Caco-2 (cell line): ENCODE data around the gene SOX11. TPM values are rescaled to one million over a fixed set of nuclear protein-coding genes. Genes with fewer than 3 reads are reported as not detected.
"Not testable (repeated sequence)": the region's sequence is repeated elsewhere in the genome, so short reads cannot be mapped to it uniquely, and the experiment has no call there.

Experiments
- BruUV-seq: library from RNA; stranded (reverse); fragments of 400-500 nt; replicated peaks from 2 replicates; lab custom pipeline; 2021; lab: Mats Ljungman, UMichigan
- CTCF ChIA-PET: fragments of 300-600 bp; sonication (Branson Sonifier 250); formaldehyde crosslinking; loops from one replicate; lab custom pipeline; 2022; ENCODE audit warnings: antibody characterized with exemption; lab: Charles Lee
- POLR2A ChIA-PET: fragments of 300-600 bp; sonication (Branson Sonifier 250); formaldehyde crosslinking; loops from one replicate; lab custom pipeline; 2022; ENCODE audit warnings: antibody characterized with exemption; lab: Charles Lee
- DNase-seq, 2 experiments: peaks; one replicate each; pipeline versions ENCODE4 v3.0.0 to v3.0.0-alpha.2; 2020 to 2022
- H3K27me3 ChIP-seq: replicated peaks from 2 replicates; pipeline ENCODE4 v1.6.0; 2011; ENCODE audit warnings: low read length; ENCODE audit not compliant: control insufficient read depth, insufficient read depth
- H3K36me3 ChIP-seq: 2 replicates; pipeline ENCODE4 v1.5.1; 2011; ENCODE audit warnings: low read length; ENCODE audit not compliant: control insufficient read depth, insufficient read depth
- H3K4me1 ChIP-seq: fragments of 250-450 bp; sonication (Bioruptor Pico); 2 replicates; pipeline ENCODE4 v1.5.1; 2020; ENCODE audit warnings: mild to moderate bottlenecking
- H3K4me3 ChIP-seq: 2 replicates; pipeline ENCODE4 v1.5.1; 2011; ENCODE audit warnings: low read depth, mild to moderate bottlenecking, control low read depth, low read length
- H3K9me3 ChIP-seq: fragments of 250-450 bp; sonication (Bioruptor Pico); 2 replicates; pipeline ENCODE4 v1.5.1; 2020; ENCODE audit warnings: mild to moderate bottlenecking, moderate library complexity
- H3K27ac Mint-ChIP-seq: one replicate; pipeline ENCODE4 v1.8.0; 2022; ENCODE audit warnings: mixed read lengths; ENCODE audit not compliant: unreplicated experiment
- H3K27me3 Mint-ChIP-seq: one replicate; pipeline ENCODE4 v1.8.0; 2022; ENCODE audit warnings: mixed read lengths; ENCODE audit not compliant: insufficient read depth, unreplicated experiment
- H3K36me3 Mint-ChIP-seq: one replicate; pipeline ENCODE4 v1.8.0; 2022; ENCODE audit warnings: mild to moderate bottlenecking, mixed read lengths; ENCODE audit not compliant: insufficient read depth, unreplicated experiment
- H3K4me1 Mint-ChIP-seq: one replicate; pipeline ENCODE4 v1.8.0; 2022; ENCODE audit warnings: low read depth, mixed read lengths; ENCODE audit not compliant: unreplicated experiment
- H3K4me3 Mint-ChIP-seq: one replicate; pipeline ENCODE4 v1.8.0; 2022; ENCODE audit warnings: mild to moderate bottlenecking, moderate library complexity, mixed read lengths; ENCODE audit not compliant: unreplicated experiment
- H3K9me3 Mint-ChIP-seq: one replicate; pipeline ENCODE4 v1.8.0; 2022; ENCODE audit warnings: mixed read lengths; ENCODE audit not compliant: unreplicated experiment
- intact Hi-C: fragments of 100-400 bp; cut with micrococcal nuclease; formaldehyde crosslinking; loops from one replicate; pipeline ENCODE4 v1.10.0; 2022; ENCODE audit not compliant: unreplicated experiment
- total RNA-seq: library from RNA; stranded (reverse); gene quantifications from 2 replicates; pipeline ENCODE4 v1.2.3, GENCODE V29; 2022
- TF ChIP-seq, protein P1 (sequence below), 2 experiments: fragments of 200-600 bp in 1 of 2; IDR thresholded peaks; 1 replicate in 1 of 2; 2 replicates in 1 of 2; pipeline versions ENCODE4 v1.5.1 to v1.8.0; 2011 to 2022; ENCODE audit warnings: antibody characterized with exemption in 1 of 2, control low read depth in 1 of 2, inconsistent platforms in 1 of 2, low read depth in 1 of 2, low read length in 1 of 2, mild to moderate bottlenecking in 1 of 2, moderate library complexity in 1 of 2; ENCODE audit not compliant: insufficient read depth in 1 of 2, severe bottlenecking in 1 of 2, unreplicated experiment in 1 of 2

The SOX11 gene
- total RNA-seq, 1 experiment from 2014 or later, result not detected

DNA sequence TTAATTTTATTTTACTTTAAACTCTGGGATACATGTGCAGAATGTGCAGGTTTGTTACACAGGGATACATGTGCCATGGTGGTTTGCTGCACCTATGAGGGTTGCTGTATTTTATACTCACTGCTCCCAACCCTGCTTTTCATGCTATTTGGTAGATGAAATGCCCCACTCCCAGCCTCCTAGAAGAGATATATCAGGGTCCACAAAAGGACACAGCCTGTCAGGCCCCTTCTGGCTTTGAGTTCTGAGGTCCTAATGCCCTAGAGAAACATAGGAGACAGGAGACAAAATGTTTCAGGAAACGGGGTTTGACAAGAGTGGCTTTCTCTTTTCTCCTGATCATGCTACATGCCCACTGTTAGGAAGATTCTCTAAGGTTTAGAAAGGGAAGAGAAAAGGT lies 27.1 kb upstream of the SOX11 start:
- ChIA-PET CTCF (no interaction called here), POLR2A (no interaction called here)
- H3K4me1 Mint-ChIP-seq, result no peaks in the 10 kb centered on the region
- H3K27ac Mint-ChIP-seq, result no peak overlapping the region
- no peak overlapping the region for H3K4me3 Mint-ChIP-seq
- Histone ChIP-seq H3K9me3 (no peaks in the 10 kb centered on the region), H3K4me3 (no peak overlapping the region), H3K36me3 (no peaks in the 10 kb centered on the region), H3K27me3 (no peaks in the 10 kb centered on the region), H3K4me1 (no peaks in the 10 kb centered on the region)
- H3K36me3 Mint-ChIP-seq, result no peaks in the 10 kb centered on the region
- TF ChIP-seq, protein P1, sequence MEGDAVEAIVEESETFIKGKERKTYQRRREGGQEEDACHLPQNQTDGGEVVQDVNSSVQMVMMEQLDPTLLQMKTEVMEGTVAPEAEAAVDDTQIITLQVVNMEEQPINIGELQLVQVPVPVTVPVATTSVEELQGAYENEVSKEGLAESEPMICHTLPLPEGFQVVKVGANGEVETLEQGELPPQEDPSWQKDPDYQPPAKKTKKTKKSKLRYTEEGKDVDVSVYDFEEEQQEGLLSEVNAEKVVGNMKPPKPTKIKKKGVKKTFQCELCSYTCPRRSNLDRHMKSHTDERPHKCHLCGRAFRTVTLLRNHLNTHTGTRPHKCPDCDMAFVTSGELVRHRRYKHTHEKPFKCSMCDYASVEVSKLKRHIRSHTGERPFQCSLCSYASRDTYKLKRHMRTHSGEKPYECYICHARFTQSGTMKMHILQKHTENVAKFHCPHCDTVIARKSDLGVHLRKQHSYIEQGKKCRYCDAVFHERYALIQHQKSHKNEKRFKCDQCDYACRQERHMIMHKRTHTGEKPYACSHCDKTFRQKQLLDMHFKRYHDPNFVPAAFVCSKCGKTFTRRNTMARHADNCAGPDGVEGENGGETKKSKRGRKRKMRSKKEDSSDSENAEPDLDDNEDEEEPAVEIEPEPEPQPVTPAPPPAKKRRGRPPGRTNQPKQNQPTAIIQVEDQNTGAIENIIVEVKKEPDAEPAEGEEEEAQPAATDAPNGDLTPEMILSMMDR (IDR thresholded peaks at IDR 0.05; ENCODE audit: insufficient read depth in 1 of 2, low read depth in 1 of 2, low read length in 1 of 2, severe bottlenecking in 1 of 2, unreplicated experiment in 1 of 2), result no peak
- intact Hi-C loops, result no loop called here
- BruUV-seq, result no TSS peak
- DNase-seq, result no peak
- peaks cover 11% of the 10 kb centered on the region for H3K9me3 Mint-ChIP-seq
- no peaks in the 10 kb centered on the region for H3K27me3 Mint-ChIP-seq

DNA sequence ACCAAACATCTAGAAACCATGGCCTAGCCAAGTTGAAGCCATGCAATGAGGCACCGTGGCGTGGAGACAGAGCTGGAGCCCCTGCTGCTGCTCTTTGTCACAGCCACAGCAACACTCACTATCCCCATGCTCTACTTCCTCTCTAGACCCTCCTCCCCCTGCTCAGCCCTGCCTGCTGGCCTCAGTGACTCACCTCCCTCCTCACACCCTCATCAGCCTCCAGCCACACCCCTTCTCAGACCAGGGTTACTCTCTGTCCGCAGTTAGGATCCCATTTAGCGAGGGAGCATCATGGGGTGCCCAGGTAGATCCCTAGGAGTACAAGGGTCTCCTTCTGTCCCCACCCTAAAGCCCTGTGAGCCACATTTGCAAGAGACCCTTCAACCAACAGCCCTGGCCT lies 25.4 kb upstream of the SOX11 start:
- no peaks in the 10 kb centered on the region for H3K27me3 Mint-ChIP-seq

DNA sequence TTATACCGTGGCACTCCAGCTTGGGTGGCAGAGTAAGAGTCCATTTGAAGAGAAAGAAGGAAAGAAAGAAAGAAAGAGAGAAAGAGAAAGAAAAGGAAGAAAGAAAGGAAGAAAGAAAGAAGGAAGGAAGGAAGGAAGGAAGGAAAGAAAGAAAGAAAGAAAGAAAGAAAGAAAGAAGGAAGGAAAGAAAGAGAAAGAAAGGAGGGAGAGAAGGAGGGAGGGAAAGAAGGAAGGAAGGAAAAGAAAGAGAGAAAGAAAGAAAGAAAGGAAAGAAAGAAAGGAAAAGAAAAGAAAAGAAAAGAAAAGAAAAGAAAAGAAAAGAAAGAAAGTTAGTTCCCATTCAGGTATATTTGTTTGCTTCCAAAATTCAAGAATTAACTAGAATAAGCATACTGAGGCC lies 24.5 kb upstream of the SOX11 start:
- intact Hi-C loops, H3K4me3 Mint-ChIP-seq, CTCF ChIA-PET: not testable (repeated sequence)

More for the DNA sequence above, 25.4 kb upstream of the SOX11 start:
- Histone ChIP-seq H3K9me3 (no peaks in the 10 kb centered on the region), H3K27me3 (no peaks in the 10 kb centered on the region), H3K36me3 (no peaks in the 10 kb centered on the region), H3K4me3 (no peak overlapping the region), H3K4me1 (no peaks in the 10 kb centered on the region)
- Mint-ChIP-seq H3K4me3 (no peak overlapping the region), H3K4me1 (no peaks in the 10 kb centered on the region), H3K27ac (no peak overlapping the region), H3K36me3 (no peaks in the 10 kb centered on the region), H3K9me3 (peaks cover 11% of the 10 kb centered on the region)
- intact Hi-C loops, result no loop called here
- no TSS peak for BruUV-seq
- POLR2A ChIA-PET, result no interaction called here
- DNase-seq, result no peak
- CTCF ChIA-PET, result no interaction called here
- TF ChIP-seq, protein P1 (IDR thresholded peaks at IDR 0.05; ENCODE audit: insufficient read depth in 1 of 2, low read depth in 1 of 2, low read length in 1 of 2, severe bottlenecking in 1 of 2, unreplicated experiment in 1 of 2), result no peak

More for the DNA sequence above, 24.5 kb upstream of the SOX11 start:
- peaks cover 11% of the 10 kb centered on the region for H3K9me3 Mint-ChIP-seq
- H3K27me3 Mint-ChIP-seq, H3K4me1 Mint-ChIP-seq, H3K27ac Mint-ChIP-seq, H3K36me3 Mint-ChIP-seq, H3K4me1 ChIP-seq, H3K36me3 ChIP-seq, POLR2A ChIA-PET, BruUV-seq, H3K4me3 ChIP-seq, DNase-seq, H3K27me3 ChIP-seq, H3K9me3 ChIP-seq: not testable (repeated sequence)
